Measurements from ENCODE around the gene SLC16A1. TPM values are rescaled to one million over a fixed set of nuclear protein-coding genes. Genes with fewer than 3 reads are reported as not detected.

The SLC16A1 gene
- total and polyA plus RNA-seq, 2 of the 8 experiments (the other 6 are each of a cell fraction or from before 2014, with no cell fraction given): 435 to 545 TPM

DNA sequence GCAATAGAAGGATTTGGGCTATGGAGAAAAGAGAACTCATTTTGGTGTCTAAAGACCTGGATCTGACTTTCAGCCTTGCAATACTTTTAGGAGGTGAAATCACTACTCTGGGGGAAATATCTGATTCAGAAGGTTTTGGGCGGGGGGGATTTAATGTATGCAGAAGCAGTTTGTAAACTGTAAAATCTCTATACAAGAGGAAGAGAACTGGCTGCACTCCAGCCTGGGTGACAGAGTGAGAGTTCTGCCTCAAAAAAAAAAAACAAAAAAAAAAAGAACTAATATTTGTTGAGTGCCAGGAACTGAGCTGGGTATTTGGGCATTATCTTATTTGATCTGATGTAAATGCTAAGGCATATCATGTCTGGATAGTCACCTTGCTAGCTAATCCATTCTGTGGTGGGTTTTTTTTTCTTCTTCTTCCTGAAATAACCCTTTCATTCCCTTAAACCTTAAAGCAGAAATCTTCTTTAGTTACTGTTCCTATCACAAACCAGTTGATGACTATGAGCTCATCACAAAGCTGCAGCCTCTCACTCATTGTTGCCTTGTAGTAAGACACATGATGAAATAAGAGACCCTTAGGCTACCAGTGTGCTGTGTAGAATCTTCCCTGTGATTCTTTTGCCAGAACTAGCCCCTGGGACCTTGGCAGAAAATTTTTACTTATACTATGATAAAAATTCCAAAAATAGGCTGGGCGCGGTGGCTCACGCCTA is 35.6 kb upstream of the SLC16A1 start (continued):
- TF ChIP-seq CHD7 (IDR thresholded peaks at IDR 0.05; ENCODE audit: insufficient replicate concordance, low read length) (no peak), SUZ12 (IDR thresholded peaks at IDR 0.05; ENCODE audit: low read length) (no peak), HDAC2 (IDR thresholded peaks at IDR 0.05; ENCODE audit: borderline replicate concordance in 1 of 2, low read depth in 2 of 2, low read length in 2 of 2) (no peak), RFX5 (IDR thresholded peaks at IDR 0.05; ENCODE audit: borderline replicate concordance, low read depth, low read length) (no peak)
- TF ChIP-seq, protein P1, sequence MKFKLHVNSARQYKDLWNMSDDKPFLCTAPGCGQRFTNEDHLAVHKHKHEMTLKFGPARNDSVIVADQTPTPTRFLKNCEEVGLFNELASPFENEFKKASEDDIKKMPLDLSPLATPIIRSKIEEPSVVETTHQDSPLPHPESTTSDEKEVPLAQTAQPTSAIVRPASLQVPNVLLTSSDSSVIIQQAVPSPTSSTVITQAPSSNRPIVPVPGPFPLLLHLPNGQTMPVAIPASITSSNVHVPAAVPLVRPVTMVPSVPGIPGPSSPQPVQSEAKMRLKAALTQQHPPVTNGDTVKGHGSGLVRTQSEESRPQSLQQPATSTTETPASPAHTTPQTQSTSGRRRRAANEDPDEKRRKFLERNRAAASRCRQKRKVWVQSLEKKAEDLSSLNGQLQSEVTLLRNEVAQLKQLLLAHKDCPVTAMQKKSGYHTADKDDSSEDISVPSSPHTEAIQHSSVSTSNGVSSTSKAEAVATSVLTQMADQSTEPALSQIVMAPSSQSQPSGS (IDR thresholded peaks at IDR 0.05; ENCODE audit: low read length): no peak

All from H1 (cell line).